HepG2 (cell line): Measurements from ENCODE around the gene DCAF15. TPM values are rescaled to one million over a fixed set of nuclear protein-coding genes. Genes with fewer than 3 reads are reported as not detected.

Experiments used
- ATF4 ChIP-seq, 2 experiments: fragments of 450-650 bp in 1 of 2; sonication (generic) in 1 of 2; formaldehyde crosslinking; IDR thresholded peaks; 2 replicates each; pipeline versions ENCODE4 v1.5.0 to v1.8.0; 2020 to 2022; ENCODE audit warnings: mild to moderate bottlenecking in 1 of 2, missing genetic modification reagents in 1 of 2
- GATAD1 ChIP-seq: IDR thresholded peaks from 2 replicates; pipeline ENCODE4 v1.6.1; 2016; ENCODE audit warnings: missing genetic modification reagents, missing compliant biosample characterization
- HIVEP1 ChIP-seq: sonication (generic); formaldehyde crosslinking; IDR thresholded peaks from 2 replicates; pipeline ENCODE4 v1.4.0; 2020; ENCODE audit warnings: mild to moderate bottlenecking, missing genetic modification reagents
- NR2C2 ChIP-seq: sonication (generic); formaldehyde crosslinking; IDR thresholded peaks from 2 replicates; pipeline ENCODE4 v1.4.0; 2020; ENCODE audit warnings: missing genetic modification reagents, mild to moderate bottlenecking, moderate library complexity, borderline replicate concordance
- PHF8 ChIP-seq: sonication (generic); formaldehyde crosslinking; IDR thresholded peaks from 2 replicates; pipeline ENCODE4 v1.5.0; 2020; ENCODE audit warnings: missing genetic modification reagents
- RAD21 ChIP-seq: fragments of 450-650 bp; formaldehyde crosslinking; IDR thresholded peaks from 2 replicates; pipeline ENCODE4 v1.5.0; 2020; ENCODE audit warnings: mild to moderate bottlenecking
- RBFOX2 ChIP-seq: fragments of 200-400 bp; formaldehyde crosslinking; IDR thresholded peaks from 2 replicates; pipeline ENCODE4 v1.6.1; 2017; ENCODE audit warnings: low read depth, mild to moderate bottlenecking, low read length
- RFXANK ChIP-seq: IDR thresholded peaks from 2 replicates; pipeline ENCODE4 v1.6.1; 2016
- SALL1 ChIP-seq: sonication (generic); formaldehyde crosslinking; IDR thresholded peaks from 2 replicates; pipeline ENCODE4 v1.8.0; 2022; ENCODE audit warnings: mild to moderate bottlenecking, missing genetic modification reagents
- SRY ChIP-seq: sonication (generic); formaldehyde crosslinking; IDR thresholded peaks from 2 replicates; pipeline ENCODE4 v1.8.0; 2022; ENCODE audit warnings: mild to moderate bottlenecking, missing genetic modification reagents
- TEAD3 ChIP-seq: optimal IDR thresholded peaks from 2 replicates; pipeline ENCODE3; 2016; ENCODE audit warnings: borderline replicate concordance
- ZFP41 ChIP-seq: sonication (generic); formaldehyde crosslinking; IDR thresholded peaks from 2 replicates; pipeline ENCODE4 v1.4.0; 2020; ENCODE audit warnings: mild to moderate bottlenecking, missing genetic modification reagents, borderline replicate concordance
- ZKSCAN8 ChIP-seq: IDR thresholded peaks from 2 replicates; pipeline ENCODE4 v1.6.1; 2016; ENCODE audit warnings: borderline replicate concordance, missing genetic modification reagents, missing compliant biosample characterization
- ZNF331 ChIP-seq: sonication (generic); formaldehyde crosslinking; IDR thresholded peaks from 2 replicates; pipeline ENCODE4 v1.4.0; 2020; ENCODE audit warnings: missing genetic modification reagents
- ZNF563 ChIP-seq: sonication (generic); formaldehyde crosslinking; IDR thresholded peaks from 2 replicates; pipeline ENCODE4 v1.8.0; 2022; ENCODE audit warnings: mild to moderate bottlenecking, moderate library complexity, missing genetic modification reagents
- ZNF598 ChIP-seq: sonication (generic); formaldehyde crosslinking; IDR thresholded peaks from 2 replicates; pipeline ENCODE4 v1.5.1; 2020; ENCODE audit warnings: mild to moderate bottlenecking, missing genetic modification reagents, borderline replicate concordance
- ZNF609 ChIP-seq: sonication (generic); formaldehyde crosslinking; IDR thresholded peaks from 2 replicates; pipeline ENCODE4 v1.4.0; 2020; ENCODE audit warnings: mild to moderate bottlenecking, missing genetic modification reagents, borderline replicate concordance
- ZNF644 ChIP-seq: IDR thresholded peaks from 2 replicates; pipeline ENCODE4 v1.6.1; 2016; ENCODE audit warnings: low read depth
- ZNF709 ChIP-seq: sonication (generic); formaldehyde crosslinking; IDR thresholded peaks from 2 replicates; pipeline ENCODE4 v1.5.0; 2020; ENCODE audit warnings: mild to moderate bottlenecking, missing genetic modification reagents
- ZNF772 ChIP-seq: sonication (generic); formaldehyde crosslinking; IDR thresholded peaks from 2 replicates; pipeline ENCODE4 v1.5.0; 2020; ENCODE audit warnings: mild to moderate bottlenecking, missing genetic modification reagents
- ZNF781 ChIP-seq: sonication (generic); formaldehyde crosslinking; IDR thresholded peaks from 2 replicates; pipeline ENCODE4 v1.5.1; 2020; ENCODE audit warnings: borderline replicate concordance, mild to moderate bottlenecking, missing genetic modification reagents; ENCODE audit errors: not compliant biosample characterization
- ZNF800 ChIP-seq: sonication (generic); formaldehyde crosslinking; IDR thresholded peaks from 2 replicates; pipeline ENCODE4 v1.4.0; 2020; ENCODE audit warnings: missing genetic modification reagents
- polyA plus RNA-seq, 8 experiments: library from polyadenylated mRNA; depleted of rRNA in 3 of 8; stranded (reverse) in 7 of 8; unstranded in 1 of 8; fragments of >200 nt; fragmentation: Illumina TruSeq in 4 of 8; extraction: Trizol in 4 of 8; gene quantifications; 2 replicates each; pipeline versions ENCODE4 v1.2.1 to v1.2.3, GENCODE V29; 2011 to 2016; ENCODE audit warnings: low read depth in 4 of 8, missing spikeins in 1 of 8, mixed read lengths in 1 of 8; ENCODE audit not compliant: insufficient read depth in 1 of 8
- total RNA-seq, 5 experiments: library from RNA; depleted of rRNA; stranded (reverse); fragments of >200 nt; fragmentation: Illumina TruSeq; extraction: Trizol; gene quantifications; 2 replicates each; pipeline ENCODE4 v1.2.3, GENCODE V29; 2016; ENCODE audit warnings: low read depth in 1 of 5

The DCAF15 gene
- total and polyA plus RNA-seq, 2 of the 13 experiments (the other 11 are each of a cell fraction or from before 2014, with no cell fraction given): 13.6 to 14.0 TPM

- TF ChIP-seq ZNF609 (CRISPR knock-in tag) (no peak; the same call in 1 of the 2 replicates), ZNF598 (CRISPR knock-in tag) (peak; percentile 19; the same call in 1 of the 2 replicates), SALL1 (peak; percentile 80), ZFP41 (CRISPR knock-in tag) (0 out of 2 replicates have a peak, but pooled peaks have one; percentile 73), NR2C2 (CRISPR knock-in tag) (peak; percentile 42; the same call in 1 of the 2 replicates), PHF8 (CRISPR knock-in tag) (peak; percentile 93; the same call in 1 of the 2 replicates), ZKSCAN8 (CRISPR knock-in tag) (0 out of 2 replicates have a peak, but pooled peaks have one; percentile 67), ZNF781 (CRISPR knock-in tag) (peak; percentile 33), RBFOX2 (peak; percentile 82; the same call in 1 of the 2 replicates), ATF4 (CRISPR knock-in tag; IDR thresholded peaks at IDR 0.05) (peak in 1 of 2 experiments; percentile 53; a peak in 1 of 4 replicates), RFXANK (0 out of 2 replicates have a peak, but pooled peaks have one; percentile 60), ZNF563 (peak; percentile 57; the same call in 1 of the 2 replicates), ZNF800 (CRISPR knock-in tag) (no peak), SRY (0 out of 2 replicates have a peak, but pooled peaks have one; percentile 42), ZNF644 (CRISPR knock-in tag) (no peak), ZNF331 (CRISPR knock-in tag) (peak; percentile 64; the same call in 1 of the 2 replicates), TEAD3 (CRISPR knock-in tag) (peak; percentile 52), HIVEP1 (CRISPR knock-in tag) (peak; percentile 75; the same call in 1 of the 2 replicates), ZNF709 (CRISPR knock-in tag) (peak; percentile 83; the same call in 1 of the 2 replicates), ZNF772 (CRISPR knock-in tag) (peak; percentile 91), GATAD1 (CRISPR knock-in tag) (peak; percentile 81), RAD21 (peak; percentile 33; the same call in 1 of the 2 replicates)
These were observed 54.7 kb downstream of the DCAF15 start (continued) for GRCh38 chr19:14006766-14007562.
